Measurements from ENCODE around the gene ARHGAP44.

DNA sequence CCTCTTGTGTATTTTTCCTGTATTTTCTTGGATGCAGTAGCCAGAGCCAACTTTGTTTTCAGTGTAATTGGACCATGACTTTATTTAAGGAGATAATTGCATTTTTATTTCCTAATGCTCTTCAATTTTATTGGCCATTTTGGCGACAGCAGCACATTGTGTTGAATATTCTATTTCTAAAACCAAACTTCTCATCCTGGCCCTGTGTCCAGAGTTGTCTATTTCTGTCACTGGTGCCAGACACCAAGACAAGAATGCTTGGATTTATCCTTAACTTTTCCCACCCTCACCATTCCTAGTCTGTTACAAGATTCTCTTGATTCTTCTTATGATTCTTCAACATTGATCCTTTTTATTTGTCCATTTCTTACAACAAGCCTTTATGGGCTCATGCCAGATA, 37.1 kb downstream of the ARHGAP44 start:
- TF ChIP-seq SUZ12 (IDR thresholded peaks at IDR 0.05; ENCODE audit: extremely low read depth, insufficient read depth, insufficient read length) (no peak), ZNF274 (IDR thresholded peaks at IDR 0.05; ENCODE audit: low read depth, low read length) (no peak), YY1 (IDR thresholded peaks at IDR 0.05; ENCODE audit: insufficient read depth, insufficient read length) (no peak)
